Kidney (tissue), 14 donors: ENCODE measurements around the gene RFPL3. TPM values are rescaled to one million over a fixed set of nuclear protein-coding genes. Genes with fewer than 3 reads are reported as not detected.
"Not testable (repeated sequence)": the region's sequence is repeated elsewhere in the genome, so short reads cannot be mapped to it uniquely, and the experiment has no call there.

Experiments used
- DNase-seq, 5 donors: peaks; one replicate each; pipeline ENCODE4 v3.0.0-alpha.2; 2013 to 2020
- FAIRE-seq: peaks from 2 replicates; lab custom pipeline; 2012; peaks lifted over from hg19 to GRCh38; lab: Jason Lieb, UNC
- H3K27ac ChIP-seq, 2 donors: one replicate each; pipeline ENCODE4 v1.7.0; 2013; ENCODE audit warnings: low read depth in 2 of 2, low read length in 2 of 2, inconsistent platforms in 1 of 2
- H3K27me3 ChIP-seq: one replicate; pipeline ENCODE4 v1.7.1; 2013; ENCODE audit warnings: low read length, inconsistent platforms; ENCODE audit not compliant: control insufficient read depth, insufficient read depth
- H3K36me3 ChIP-seq, 3 donors: one replicate each; pipeline versions ENCODE4 v1.7.0 to v1.7.1; 2013; ENCODE audit warnings: low read length in 3 of 3, control low read depth in 1 of 3, inconsistent platforms in 1 of 3; ENCODE audit not compliant: insufficient read depth in 3 of 3, control insufficient read depth in 2 of 3
- H3K4me1 ChIP-seq, 3 donors: one replicate each; pipeline versions ENCODE4 v1.7.0 to v1.7.1; 2013; ENCODE audit warnings: low read length in 3 of 3, inconsistent platforms in 1 of 3, low read depth in 1 of 3; ENCODE audit not compliant: control insufficient read depth in 2 of 3, insufficient read depth in 2 of 3
- H3K4me3 ChIP-seq, 3 donors: one replicate each; pipeline versions ENCODE4 v1.7.0 to v1.8.1; 2013; ENCODE audit warnings: low read length in 3 of 3, control low read depth in 1 of 3, inconsistent platforms in 1 of 3
- H3K9ac ChIP-seq, 3 donors: one replicate each; pipeline versions ENCODE4 v1.7.0 to v1.7.1; 2013; ENCODE audit warnings: low read length in 3 of 3, control low read depth in 1 of 3, inconsistent platforms in 1 of 3
- H3K9me3 ChIP-seq, 3 donors: one replicate each; pipeline versions ENCODE4 v1.7.0 to v1.7.1; 2013; ENCODE audit warnings: low read length in 3 of 3, control low read depth in 1 of 3, inconsistent platforms in 1 of 3; ENCODE audit not compliant: control insufficient read depth in 2 of 3, insufficient read depth in 1 of 3
- intact Hi-C: fragments of 100-400 bp; cut with DNase I; formaldehyde crosslinking; loops from one replicate; pipeline ENCODE4 v1.11.1; 2022
- polyA plus RNA-seq: library from polyadenylated mRNA; stranded (reverse); fragments of 350-450 nt; fragmentation: Illumina TruSeq; extraction: RNeasy Lipid Tissue Mini Kit (QIAGEN cat#74804); gene quantifications from one replicate; pipeline ENCODE4 v1.2.3, GENCODE V29; 2014; ENCODE audit warnings: low read depth, low replicate concordance; ENCODE audit not compliant: insufficient read depth
- total RNA-seq: library from RNA; stranded (reverse); fragmentation: NEBNext Ultra II Directional; extraction: Animal tissue kit (Norgen Biotek cat#: 25700); gene quantifications from one replicate; pipeline ENCODE4 v1.2.1, GENCODE V29; 2021
- TF ChIP-seq, protein P1 (sequence below): IDR thresholded peaks from 3 replicates; pipeline ENCODE4 v1.5.1; 2012; ENCODE audit warnings: mild to moderate bottlenecking, moderate library complexity, borderline replicate concordance; ENCODE audit not compliant: insufficient read depth; ENCODE audit errors: extremely low read depth
- donor health status: control.
- donor health status: control.
- donor health status: control.
- donor health status: control.
- donor health status: control.
- donor health status: DM: yes; HTN: yes; CAD: no.
- donor health status: Normal renal cell carcinoma (clear cell type).

Gene RFPL3
- total and polyA plus RNA-seq, 2 donors from 2014 or later = not detected

DNA sequence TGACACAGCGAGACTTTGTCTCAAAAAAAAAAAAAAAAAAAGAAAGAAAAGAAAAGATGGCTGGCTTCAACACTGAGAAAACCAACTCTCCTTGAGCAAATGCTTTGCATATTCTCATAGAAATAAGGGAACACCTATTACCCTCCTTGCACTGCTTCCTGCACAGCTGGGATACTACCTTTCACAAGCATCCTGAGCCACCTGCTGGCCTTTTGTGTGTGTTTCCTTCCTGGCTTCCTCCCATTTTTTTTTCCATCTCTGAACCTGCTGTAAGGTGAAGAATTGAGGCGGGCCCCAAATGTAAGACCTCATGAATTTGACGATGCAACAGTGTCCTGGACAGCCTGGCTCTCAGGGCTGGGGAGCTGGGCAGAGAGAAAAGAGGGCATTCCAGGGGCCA is 1.9 kb upstream of the RFPL3 start:
- Histone ChIP-seq H3K36me3 (no peaks in the 10 kb centered on the region), H3K4me1 (no peaks in the 10 kb centered on the region), H3K27me3 (no peaks in the 10 kb centered on the region), H3K27ac (no peak overlapping the region), H3K9me3 (no peaks in the 10 kb centered on the region), H3K4me3 (no peak overlapping the region), H3K9ac (no peak overlapping the region)
- DNase-seq = peak in 2 of 5 donors; percentile 46 to 66
- TF ChIP-seq, protein P1, sequence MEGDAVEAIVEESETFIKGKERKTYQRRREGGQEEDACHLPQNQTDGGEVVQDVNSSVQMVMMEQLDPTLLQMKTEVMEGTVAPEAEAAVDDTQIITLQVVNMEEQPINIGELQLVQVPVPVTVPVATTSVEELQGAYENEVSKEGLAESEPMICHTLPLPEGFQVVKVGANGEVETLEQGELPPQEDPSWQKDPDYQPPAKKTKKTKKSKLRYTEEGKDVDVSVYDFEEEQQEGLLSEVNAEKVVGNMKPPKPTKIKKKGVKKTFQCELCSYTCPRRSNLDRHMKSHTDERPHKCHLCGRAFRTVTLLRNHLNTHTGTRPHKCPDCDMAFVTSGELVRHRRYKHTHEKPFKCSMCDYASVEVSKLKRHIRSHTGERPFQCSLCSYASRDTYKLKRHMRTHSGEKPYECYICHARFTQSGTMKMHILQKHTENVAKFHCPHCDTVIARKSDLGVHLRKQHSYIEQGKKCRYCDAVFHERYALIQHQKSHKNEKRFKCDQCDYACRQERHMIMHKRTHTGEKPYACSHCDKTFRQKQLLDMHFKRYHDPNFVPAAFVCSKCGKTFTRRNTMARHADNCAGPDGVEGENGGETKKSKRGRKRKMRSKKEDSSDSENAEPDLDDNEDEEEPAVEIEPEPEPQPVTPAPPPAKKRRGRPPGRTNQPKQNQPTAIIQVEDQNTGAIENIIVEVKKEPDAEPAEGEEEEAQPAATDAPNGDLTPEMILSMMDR = peak; percentile 23
- FAIRE-seq = no peak
- intact Hi-C loops = no loop called here

DNA sequence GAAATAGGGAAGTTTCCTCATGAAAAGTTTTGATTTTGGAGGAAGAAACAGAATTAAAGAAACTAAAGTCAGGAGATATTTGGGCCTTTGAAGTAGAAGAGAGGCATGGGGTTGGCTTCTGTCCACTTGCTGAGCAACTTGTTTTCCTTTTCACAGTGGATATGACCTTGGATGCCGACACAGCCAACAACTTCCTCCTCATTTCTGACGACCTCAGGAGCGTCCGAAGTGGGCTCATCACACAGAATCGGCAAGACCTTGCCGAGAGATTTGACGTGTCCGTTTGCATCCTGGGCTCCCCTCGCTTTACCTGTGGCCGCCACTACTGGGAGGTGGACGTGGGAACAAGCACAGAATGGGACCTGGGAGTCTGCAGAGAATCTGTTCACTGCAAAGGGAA is 2.4 kb downstream of the RFPL3 start:
- FAIRE-seq, H3K27ac ChIP-seq, H3K36me3 ChIP-seq, intact Hi-C loops, H3K27me3 ChIP-seq, H3K4me3 ChIP-seq, DNase-seq, H3K9ac ChIP-seq, H3K4me1 ChIP-seq, H3K9me3 ChIP-seq: not testable (repeated sequence)

GRCh38 chr22:32361257-32361656 is 3.6 kb downstream of the RFPL3 start:
- no peaks in the 10 kb centered on the region for H3K9me3 ChIP-seq
- FAIRE-seq = no peak
- H3K27ac ChIP-seq = no peak overlapping the region
- no peak overlapping the region for H3K4me3 ChIP-seq
- no peak overlapping the region for H3K9ac ChIP-seq
- H3K4me1 ChIP-seq = no peaks in the 10 kb centered on the region
- intact Hi-C loops = no loop called here
- H3K36me3 ChIP-seq = no peaks in the 10 kb centered on the region
- TF ChIP-seq, protein P1 = no peak
- DNase-seq = no peak
- no peaks in the 10 kb centered on the region for H3K27me3 ChIP-seq

- no peak for FAIRE-seq
- intact Hi-C loops = no loop called here
Measured at GRCh38 chr22:32364210-32364609, 6.5 kb downstream of the RFPL3 start.

More at GRCh38 chr22:32364210-32364609, 6.5 kb downstream of the RFPL3 start:
- Histone ChIP-seq H3K9me3 (no peaks in the 10 kb centered on the region), H3K9ac (no peak overlapping the region), H3K4me1 (no peaks in the 10 kb centered on the region), H3K27ac (no peak overlapping the region), H3K27me3 (no peaks in the 10 kb centered on the region), H3K36me3 (no peaks in the 10 kb centered on the region), H3K4me3 (no peak overlapping the region)
- DNase-seq = no peak
- TF ChIP-seq, protein P1 = no peak
